ENCODE measurements around the gene MIEF1.

Gene MIEF1

GRCh38 chr22:39535357-39535725 lies 33.3 kb downstream of the MIEF1 start:
- Histone ChIP-seq H3K27me3 (ENCODE audit: low read depth, low read length) (no peaks in the 10 kb centered on the region), H3K36me3 (ENCODE audit: control insufficient read depth in 1 of 2, insufficient read depth in 2 of 2, low read length in 2 of 2) (no peaks in the 10 kb centered on the region), H3K4me1 (ENCODE audit: control insufficient read depth in 1 of 2, insufficient read depth in 2 of 2, low read length in 2 of 2) (peaks cover 0 to 29% of the 10 kb centered on the region in 2 donors), H3K27ac (ENCODE audit: low read length) (no peak overlapping the region), H3K9me3 (ENCODE audit: control insufficient read depth in 1 of 2, low read length in 2 of 2) (no peaks in the 10 kb centered on the region), H3K4me3 (ENCODE audit: low read depth in 1 of 2, low read length in 2 of 2) (no peak overlapping the region)

- H3K4me3 ChIP-seq (ENCODE audit: low read depth in 1 of 2, low read length in 2 of 2): no peak overlapping the region
- no peak overlapping the region for H3K27ac ChIP-seq (ENCODE audit: low read length)
- H3K4me1 ChIP-seq (ENCODE audit: control insufficient read depth in 1 of 2, insufficient read depth in 2 of 2, low read length in 2 of 2): peaks cover 0 to 23% of the 10 kb centered on the region in 2 donors
- no peaks in the 10 kb centered on the region for H3K9me3 ChIP-seq (ENCODE audit: control insufficient read depth in 1 of 2, low read length in 2 of 2)
- H3K27me3 ChIP-seq (ENCODE audit: low read depth, low read length): no peaks in the 10 kb centered on the region
- no peaks in the 10 kb centered on the region for H3K36me3 ChIP-seq (ENCODE audit: control insufficient read depth in 1 of 2, insufficient read depth in 2 of 2, low read length in 2 of 2)
These were observed 33.9 kb downstream of the MIEF1 start for GRCh38 chr22:39535831-39536449.

GRCh38 chr22:39536711-39537110 lies 34.6 kb downstream of the MIEF1 start:
- H3K4me1 ChIP-seq (ENCODE audit: control insufficient read depth in 1 of 2, insufficient read depth in 2 of 2, low read length in 2 of 2): peaks cover 0 to 16% of the 10 kb centered on the region in 2 donors
- H3K9me3 ChIP-seq (ENCODE audit: control insufficient read depth in 1 of 2, low read length in 2 of 2): no peaks in the 10 kb centered on the region
- no peaks in the 10 kb centered on the region for H3K27me3 ChIP-seq (ENCODE audit: low read depth, low read length)
- no peak overlapping the region for H3K4me3 ChIP-seq (ENCODE audit: low read depth in 1 of 2, low read length in 2 of 2)
- no peaks in the 10 kb centered on the region for H3K36me3 ChIP-seq (ENCODE audit: control insufficient read depth in 1 of 2, insufficient read depth in 2 of 2, low read length in 2 of 2)
- H3K27ac ChIP-seq (ENCODE audit: low read length): no peak overlapping the region

- Histone ChIP-seq H3K27me3 (ENCODE audit: low read depth, low read length) (no peaks in the 10 kb centered on the region), H3K27ac (ENCODE audit: low read length) (no peak overlapping the region), H3K4me1 (ENCODE audit: control insufficient read depth in 1 of 2, insufficient read depth in 2 of 2, low read length in 2 of 2) (peaks cover 0 to 10% of the 10 kb centered on the region in 2 donors), H3K4me3 (ENCODE audit: low read depth in 1 of 2, low read length in 2 of 2) (no peak overlapping the region), H3K36me3 (ENCODE audit: control insufficient read depth in 1 of 2, insufficient read depth in 2 of 2, low read length in 2 of 2) (no peaks in the 10 kb centered on the region), H3K9me3 (ENCODE audit: control insufficient read depth in 1 of 2, low read length in 2 of 2) (no peaks in the 10 kb centered on the region)
These were observed 35.9 kb downstream of the MIEF1 start for GRCh38 chr22:39537975-39538374.

- H3K27ac ChIP-seq (ENCODE audit: low read length): no peak overlapping the region
- peaks cover 4% of the 10 kb centered on the region for H3K27me3 ChIP-seq (ENCODE audit: low read depth, low read length)
These were observed 41.0 kb downstream of the MIEF1 start for GRCh38 chr22:39543095-39543494.

GRCh38 chr22:39545386-39546365 lies 43.6 kb downstream of the MIEF1 start:
- peaks cover 0 to 5% of the 10 kb centered on the region in 2 donors for H3K4me1 ChIP-seq (ENCODE audit: control insufficient read depth in 1 of 2, insufficient read depth in 2 of 2, low read length in 2 of 2)
- peaks cover 8% of the 10 kb centered on the region for H3K27me3 ChIP-seq (ENCODE audit: low read depth, low read length)
- H3K27ac ChIP-seq (ENCODE audit: low read length): no peak overlapping the region
- H3K36me3 ChIP-seq (ENCODE audit: control insufficient read depth in 1 of 2, insufficient read depth in 2 of 2, low read length in 2 of 2): no peaks in the 10 kb centered on the region
- no peak overlapping the region for H3K4me3 ChIP-seq (ENCODE audit: low read depth in 1 of 2, low read length in 2 of 2)
- no peaks in the 10 kb centered on the region for H3K9me3 ChIP-seq (ENCODE audit: control insufficient read depth in 1 of 2, low read length in 2 of 2)

More at GRCh38 chr22:39543095-39543494, 41.0 kb downstream of the MIEF1 start:
- H3K9me3 ChIP-seq (ENCODE audit: control insufficient read depth in 1 of 2, low read length in 2 of 2): no peaks in the 10 kb centered on the region
- H3K4me3 ChIP-seq (ENCODE audit: low read depth in 1 of 2, low read length in 2 of 2): no peak overlapping the region
- no peaks in the 10 kb centered on the region for H3K36me3 ChIP-seq (ENCODE audit: control insufficient read depth in 1 of 2, insufficient read depth in 2 of 2, low read length in 2 of 2)
- peaks cover 0 to 5% of the 10 kb centered on the region in 2 donors for H3K4me1 ChIP-seq (ENCODE audit: control insufficient read depth in 1 of 2, insufficient read depth in 2 of 2, low read length in 2 of 2)

GRCh38 chr22:39546889-39547586 lies 44.9 kb downstream of the MIEF1 start:
- H3K9me3 ChIP-seq (ENCODE audit: control insufficient read depth in 1 of 2, low read length in 2 of 2): no peaks in the 10 kb centered on the region
- H3K36me3 ChIP-seq (ENCODE audit: control insufficient read depth in 1 of 2, insufficient read depth in 2 of 2, low read length in 2 of 2): no peaks in the 10 kb centered on the region
- no peak overlapping the region for H3K4me3 ChIP-seq (ENCODE audit: low read depth in 1 of 2, low read length in 2 of 2)
- H3K27ac ChIP-seq (ENCODE audit: low read length): no peak overlapping the region
- H3K27me3 ChIP-seq (ENCODE audit: low read depth, low read length): peaks cover 8% of the 10 kb centered on the region
- peaks cover 0 to 5% of the 10 kb centered on the region in 2 donors for H3K4me1 ChIP-seq (ENCODE audit: control insufficient read depth in 1 of 2, insufficient read depth in 2 of 2, low read length in 2 of 2)

DNA sequence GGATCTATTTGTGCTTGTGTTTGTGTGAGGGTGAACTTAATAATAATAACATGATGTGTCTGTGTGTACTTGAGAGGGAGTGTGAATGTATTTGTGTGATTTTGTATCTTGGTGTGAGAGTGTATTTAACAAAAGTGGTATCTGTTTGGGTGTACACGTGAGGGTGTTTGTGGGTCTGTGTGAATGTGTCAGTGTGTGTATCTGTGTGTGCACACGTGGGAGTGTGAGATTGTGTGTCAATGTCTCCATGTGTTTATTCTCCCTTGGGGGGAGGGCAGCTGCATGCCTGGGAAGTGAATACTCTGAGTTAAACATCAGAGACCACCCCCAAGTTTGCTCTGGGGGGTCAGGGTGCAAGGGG lies 45.5 kb downstream of the MIEF1 start:
- H3K36me3 ChIP-seq (ENCODE audit: control insufficient read depth in 1 of 2, insufficient read depth in 2 of 2, low read length in 2 of 2): no peaks in the 10 kb centered on the region
- no peaks in the 10 kb centered on the region for H3K9me3 ChIP-seq (ENCODE audit: control insufficient read depth in 1 of 2, low read length in 2 of 2)
- no peak overlapping the region for H3K27ac ChIP-seq (ENCODE audit: low read length)
- no peak overlapping the region for H3K4me3 ChIP-seq (ENCODE audit: low read depth in 1 of 2, low read length in 2 of 2)
- peaks cover 12% of the 10 kb centered on the region for H3K27me3 ChIP-seq (ENCODE audit: low read depth, low read length)
- peaks cover 0 to 5% of the 10 kb centered on the region in 2 donors for H3K4me1 ChIP-seq (ENCODE audit: control insufficient read depth in 1 of 2, insufficient read depth in 2 of 2, low read length in 2 of 2)

GRCh38 chr22:39553429-39553828 lies 51.3 kb downstream of the MIEF1 start:
- Histone ChIP-seq H3K9me3 (ENCODE audit: control insufficient read depth in 1 of 2, low read length in 2 of 2) (no peaks in the 10 kb centered on the region), H3K4me1 (ENCODE audit: control insufficient read depth in 1 of 2, insufficient read depth in 2 of 2, low read length in 2 of 2) (peaks cover 0 to 5% of the 10 kb centered on the region in 2 donors), H3K4me3 (ENCODE audit: low read depth in 1 of 2, low read length in 2 of 2) (no peak overlapping the region), H3K27me3 (ENCODE audit: low read depth, low read length) (peaks cover 23% of the 10 kb centered on the region), H3K27ac (ENCODE audit: low read length) (no peak overlapping the region), H3K36me3 (ENCODE audit: control insufficient read depth in 1 of 2, insufficient read depth in 2 of 2, low read length in 2 of 2) (no peaks in the 10 kb centered on the region)

DNA sequence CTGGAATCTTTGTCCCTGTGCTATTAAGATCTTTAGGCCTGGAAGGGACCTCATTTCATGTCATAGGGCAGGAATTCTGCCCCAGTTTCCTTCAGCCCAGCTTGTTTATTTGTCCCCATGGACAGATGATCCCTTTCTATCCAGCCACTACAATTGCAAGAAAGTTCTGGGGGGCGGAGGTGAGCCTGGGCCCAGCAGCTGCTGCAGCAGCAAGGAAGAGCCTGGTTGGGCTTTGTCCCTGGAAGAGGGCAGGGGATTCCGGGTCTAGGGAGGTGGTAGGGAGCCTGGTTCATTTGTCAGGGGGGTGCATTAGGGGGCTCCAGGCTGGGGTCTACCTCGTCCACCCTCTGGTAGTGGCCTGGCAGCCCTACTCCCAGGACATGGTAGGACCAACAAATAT lies 52.1 kb downstream of the MIEF1 start:
- Histone ChIP-seq H3K4me1 (ENCODE audit: control insufficient read depth in 1 of 2, insufficient read depth in 2 of 2, low read length in 2 of 2) (peaks cover 0 to 7% of the 10 kb centered on the region in 2 donors), H3K27ac (ENCODE audit: low read length) (no peak overlapping the region), H3K4me3 (ENCODE audit: low read depth in 1 of 2, low read length in 2 of 2) (no peak overlapping the region), H3K27me3 (ENCODE audit: low read depth, low read length) (peaks cover 30% of the 10 kb centered on the region), H3K9me3 (ENCODE audit: control insufficient read depth in 1 of 2, low read length in 2 of 2) (no peaks in the 10 kb centered on the region), H3K36me3 (ENCODE audit: control insufficient read depth in 1 of 2, insufficient read depth in 2 of 2, low read length in 2 of 2) (no peaks in the 10 kb centered on the region)

Data from muscle layer of duodenum (tissue), 2 donors.